ENCODE results near the gene CNTNAP2. TPM values are rescaled to one million over a fixed set of nuclear protein-coding genes. Genes with fewer than 3 reads are reported as not detected.

Gene CNTNAP2
- total and polyA plus RNA-seq, 2 of the 4 experiments (the other 2 are of a cell fraction), result not detected

DNA sequence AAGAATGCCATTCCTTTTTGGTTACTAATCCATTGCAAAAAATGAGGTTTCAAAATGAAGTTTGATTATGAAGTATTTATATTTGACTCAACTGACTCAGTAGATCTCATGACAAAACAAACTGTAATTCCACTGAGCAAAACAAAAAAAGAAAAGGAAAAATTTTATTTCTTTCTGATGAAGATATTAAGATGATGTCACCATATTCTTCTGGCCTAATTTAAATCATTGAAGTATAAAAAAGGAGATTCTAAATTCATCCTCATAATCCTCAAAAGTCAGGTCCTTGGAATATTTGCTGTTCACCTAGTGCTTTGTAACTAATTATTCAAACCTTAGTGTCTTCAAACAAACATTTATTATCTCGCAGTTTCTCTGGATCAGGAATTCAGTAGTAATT lies 1183.7 kb downstream of the CNTNAP2 start:
- Histone ChIP-seq H2BK15ac (ENCODE audit: low read depth, low read length) (no peak overlapping the region), H3K27me3 (ENCODE audit: control insufficient read depth, insufficient read depth, low read length) (no peaks in the 10 kb centered on the region), H2BK120ac (ENCODE audit: low read depth, low read length) (no peak overlapping the region), H3K36me3 (ENCODE audit: control insufficient read depth, insufficient read depth, low read length) (no peaks in the 10 kb centered on the region), H3K9me1 (ENCODE audit: insufficient read depth, low read length) (no peaks in the 10 kb centered on the region), H2BK5ac (ENCODE audit: low read depth, low read length, poor library complexity, severe bottlenecking) (no peak overlapping the region), H3K14ac (replicated peaks; ENCODE audit: low read depth, low read length) (no peak overlapping the region), H3K56ac (ENCODE audit: extremely low read depth, insufficient read depth, low read length) (no peak overlapping the region), H3K4me2 (ENCODE audit: low read depth, low read length) (no peak overlapping the region), H3K4ac (ENCODE audit: low read depth, low read length) (no peak overlapping the region), H3K9ac (ENCODE audit: low read depth, low read length) (no peak overlapping the region), H4K5ac (ENCODE audit: low read depth, low read length) (no peak overlapping the region), H3K18ac (ENCODE audit: low read depth, low read length) (no peak overlapping the region), H4K91ac (ENCODE audit: insufficient read depth, low read depth, low read length) (no peak overlapping the region), H3K79me1 (ENCODE audit: low read depth in 1 of 2, low read length in 2 of 2) (no peaks in the 10 kb centered on the region), H4K8ac (ENCODE audit: low read depth in 2 of 2, low read length in 2 of 2) (no peak overlapping the region), H3K23ac (ENCODE audit: low read depth, low read length) (no peak overlapping the region), H2BK20ac (ENCODE audit: low read depth, low read length) (no peak overlapping the region), H3K4me1 (ENCODE audit: control insufficient read depth, insufficient read depth, low read length) (no peaks in the 10 kb centered on the region), H3K9me3 (ENCODE audit: control insufficient read depth, insufficient read depth, low read length) (peaks cover 2% of the 10 kb centered on the region; the same call in 1 of the 2 replicates), H4K20me1 (ENCODE audit: insufficient read depth, low read length) (no peaks in the 10 kb centered on the region), H3K4me3 (ENCODE audit: insufficient read depth, low read depth, low read length) (no peak overlapping the region), H2AK9ac (replicated peaks; ENCODE audit: low read depth, low read length, poor library complexity) (no peak overlapping the region), H2AFZ (replicated peaks; ENCODE audit: low read length, poor library complexity) (no peak overlapping the region), H3K27ac (ENCODE audit: insufficient read depth, low read length) (no peak overlapping the region), H2AK5ac (ENCODE audit: low read depth, low read length) (no peak overlapping the region)
- 86% methylated on average over 1 of the region's 1 CpG; no CpG with 5 or more reads in 1 of the 2 experiments for WGBS, 2 experiments (ENCODE audit: extremely low coverage in 2 of 2, insufficient read length in 1 of 2)
- no peak for ATAC-seq (ENCODE audit: low read depth)
- POLR2A ChIA-PET (ENCODE audit: unreplicated experiment), result no interaction called here
- CTCF ChIA-PET, result no interaction called here
- intact Hi-C loops (cut with micrococcal nuclease), result no loop called here
- no TSS peak for BruUV-seq (replicated peaks)
- dilution Hi-C loops (cut with HindIII; ENCODE audit: low sequenced_read_pairs, unreplicated experiment), result no loop called here
- in situ Hi-C loops (cut with MboI; ENCODE audit: low sequenced_read_pairs), result no loop called here
- DNase-seq, result no peak
- TF ChIP-seq MAZ (IDR thresholded peaks at IDR 0.05; ENCODE audit: borderline replicate concordance, low read depth, low read length), result no peak
